Calu3 (cell line): ENCODE results near the gene PTPRN2. TPM values are rescaled to one million over a fixed set of nuclear protein-coding genes. Genes with fewer than 3 reads are reported as not detected.

Experiments used
- BruUV-seq: library from RNA; stranded (reverse); fragments of 400-500 nt; replicated peaks from 2 replicates; lab custom pipeline; 2021; lab: Mats Ljungman, UMichigan
- CTCF ChIA-PET: fragments of 300-600 bp; sonication (Branson Sonifier 250); formaldehyde crosslinking; loops from one replicate; lab custom pipeline; 2022; ENCODE audit warnings: antibody characterized with exemption; lab: Charles Lee
- DNase-seq: peaks from one replicate; pipeline ENCODE4 v3.0.0; 2022
- H3K27ac Mint-ChIP-seq: one replicate; pipeline ENCODE4 v1.8.0; 2022; ENCODE audit warnings: mixed read lengths; ENCODE audit not compliant: unreplicated experiment
- H3K27me3 Mint-ChIP-seq: one replicate; pipeline ENCODE4 v1.8.0; 2022; ENCODE audit warnings: mixed read lengths; ENCODE audit not compliant: unreplicated experiment
- H3K36me3 Mint-ChIP-seq: one replicate; pipeline ENCODE4 v1.8.0; 2022; ENCODE audit warnings: mild to moderate bottlenecking, moderate library complexity, mixed read lengths; ENCODE audit not compliant: insufficient read depth, unreplicated experiment
- H3K4me1 Mint-ChIP-seq: one replicate; pipeline ENCODE4 v1.8.0; 2022; ENCODE audit warnings: mild to moderate bottlenecking, low read depth, mixed read lengths; ENCODE audit not compliant: unreplicated experiment
- H3K4me3 Mint-ChIP-seq: one replicate; pipeline ENCODE4 v1.8.0; 2022; ENCODE audit warnings: mild to moderate bottlenecking, low read depth, moderate library complexity, mixed read lengths; ENCODE audit not compliant: unreplicated experiment
- H3K9me3 Mint-ChIP-seq: one replicate; pipeline ENCODE4 v1.8.0; 2022; ENCODE audit warnings: low read depth, mixed read lengths; ENCODE audit not compliant: unreplicated experiment
- intact Hi-C: fragments of 100-400 bp; cut with micrococcal nuclease; formaldehyde crosslinking; loops from one replicate; pipeline ENCODE4 v1.10.0; 2022; ENCODE audit not compliant: unreplicated experiment
- total RNA-seq: library from RNA; stranded (reverse); gene quantifications from 2 replicates; pipeline ENCODE4 v1.2.3, GENCODE V29; 2022
- TF ChIP-seq, protein P1 (sequence below): fragments of 200-600 bp; IDR thresholded peaks from one replicate; pipeline ENCODE4 v1.8.0; 2022; ENCODE audit warnings: antibody characterized with exemption; ENCODE audit not compliant: unreplicated experiment

Gene PTPRN2
- total RNA-seq, 1 experiment from 2014 or later = 2.0 TPM

DNA sequence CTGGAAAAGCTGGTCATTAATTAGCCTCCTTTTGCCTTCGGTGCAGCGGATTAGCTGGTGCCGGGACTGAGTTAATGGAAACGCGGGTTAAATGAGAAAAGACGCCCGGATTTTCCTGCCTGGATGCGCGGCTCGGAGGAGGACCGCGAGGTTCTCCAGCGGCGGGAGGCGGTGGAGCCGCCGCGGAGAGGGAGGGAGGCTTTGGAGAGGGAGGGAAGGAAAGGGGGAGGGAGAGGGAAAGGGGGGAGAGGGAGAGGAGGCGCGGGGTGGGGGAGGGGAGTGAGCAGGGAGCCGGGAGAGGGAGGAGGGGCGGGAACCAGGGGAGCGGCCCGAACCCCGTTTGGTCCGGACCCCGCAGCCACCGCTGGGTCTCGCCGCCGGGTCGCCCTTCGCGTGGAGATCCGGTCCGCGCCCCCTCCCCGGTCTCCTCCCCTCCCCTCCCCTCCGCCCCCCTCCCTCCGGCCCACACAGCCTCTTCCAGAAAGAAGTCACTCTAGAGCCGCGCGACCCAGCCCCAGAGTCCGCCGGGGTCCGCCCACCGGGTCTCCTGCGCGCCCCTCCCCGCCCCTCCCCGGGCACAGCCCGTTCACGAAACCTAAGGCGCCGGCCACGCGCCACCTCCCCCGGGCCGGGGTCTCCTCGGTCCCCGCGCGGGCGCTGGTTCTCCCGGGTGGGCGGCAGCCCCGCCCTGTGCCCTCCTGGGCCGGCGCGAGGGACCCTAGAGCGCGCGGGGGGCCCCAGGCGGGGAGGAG lies 903.3 kb downstream of the PTPRN2 start:
- no peak overlapping the region for H3K27ac Mint-ChIP-seq
- H3K27me3 Mint-ChIP-seq = no peaks in the 10 kb centered on the region
- no TSS peak for BruUV-seq
- TF ChIP-seq, protein P1, sequence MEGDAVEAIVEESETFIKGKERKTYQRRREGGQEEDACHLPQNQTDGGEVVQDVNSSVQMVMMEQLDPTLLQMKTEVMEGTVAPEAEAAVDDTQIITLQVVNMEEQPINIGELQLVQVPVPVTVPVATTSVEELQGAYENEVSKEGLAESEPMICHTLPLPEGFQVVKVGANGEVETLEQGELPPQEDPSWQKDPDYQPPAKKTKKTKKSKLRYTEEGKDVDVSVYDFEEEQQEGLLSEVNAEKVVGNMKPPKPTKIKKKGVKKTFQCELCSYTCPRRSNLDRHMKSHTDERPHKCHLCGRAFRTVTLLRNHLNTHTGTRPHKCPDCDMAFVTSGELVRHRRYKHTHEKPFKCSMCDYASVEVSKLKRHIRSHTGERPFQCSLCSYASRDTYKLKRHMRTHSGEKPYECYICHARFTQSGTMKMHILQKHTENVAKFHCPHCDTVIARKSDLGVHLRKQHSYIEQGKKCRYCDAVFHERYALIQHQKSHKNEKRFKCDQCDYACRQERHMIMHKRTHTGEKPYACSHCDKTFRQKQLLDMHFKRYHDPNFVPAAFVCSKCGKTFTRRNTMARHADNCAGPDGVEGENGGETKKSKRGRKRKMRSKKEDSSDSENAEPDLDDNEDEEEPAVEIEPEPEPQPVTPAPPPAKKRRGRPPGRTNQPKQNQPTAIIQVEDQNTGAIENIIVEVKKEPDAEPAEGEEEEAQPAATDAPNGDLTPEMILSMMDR = no peak
- H3K4me1 Mint-ChIP-seq = no peaks in the 10 kb centered on the region
- intact Hi-C loops = no loop called here
- no peaks in the 10 kb centered on the region for H3K9me3 Mint-ChIP-seq
- H3K36me3 Mint-ChIP-seq = no peaks in the 10 kb centered on the region
- H3K4me3 Mint-ChIP-seq = no peak overlapping the region
- DNase-seq = no peak
- CTCF ChIA-PET = no interaction called here

DNA sequence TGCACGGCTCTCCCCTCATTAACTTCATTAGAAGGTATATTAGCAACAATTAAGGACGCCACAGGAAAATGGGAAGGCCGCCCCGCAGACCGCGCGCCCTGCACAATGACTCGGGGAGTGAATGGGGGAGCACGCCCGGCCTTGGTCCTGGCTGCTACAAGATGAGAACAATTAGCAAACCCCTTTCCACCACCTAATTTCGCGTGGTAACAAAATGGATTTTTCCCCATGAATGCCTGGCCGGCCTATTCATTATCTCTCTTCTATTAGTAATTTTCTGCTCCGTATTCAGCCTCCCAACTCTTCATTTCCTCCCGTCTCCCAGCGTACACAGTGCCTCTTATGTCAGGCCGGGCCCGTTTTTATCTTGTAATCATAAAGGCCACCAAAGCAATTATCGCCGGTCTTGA lies 903.9 kb downstream of the PTPRN2 start:
- Mint-ChIP-seq H3K9me3 (no peaks in the 10 kb centered on the region), H3K4me1 (no peaks in the 10 kb centered on the region), H3K4me3 (no peak overlapping the region), H3K36me3 (no peaks in the 10 kb centered on the region), H3K27me3 (no peaks in the 10 kb centered on the region), H3K27ac (no peak overlapping the region)
- intact Hi-C loops = no loop called here
- no TSS peak for BruUV-seq
- TF ChIP-seq, protein P1 = no peak
- DNase-seq = no peak
- CTCF ChIA-PET = no interaction called here

DNA sequence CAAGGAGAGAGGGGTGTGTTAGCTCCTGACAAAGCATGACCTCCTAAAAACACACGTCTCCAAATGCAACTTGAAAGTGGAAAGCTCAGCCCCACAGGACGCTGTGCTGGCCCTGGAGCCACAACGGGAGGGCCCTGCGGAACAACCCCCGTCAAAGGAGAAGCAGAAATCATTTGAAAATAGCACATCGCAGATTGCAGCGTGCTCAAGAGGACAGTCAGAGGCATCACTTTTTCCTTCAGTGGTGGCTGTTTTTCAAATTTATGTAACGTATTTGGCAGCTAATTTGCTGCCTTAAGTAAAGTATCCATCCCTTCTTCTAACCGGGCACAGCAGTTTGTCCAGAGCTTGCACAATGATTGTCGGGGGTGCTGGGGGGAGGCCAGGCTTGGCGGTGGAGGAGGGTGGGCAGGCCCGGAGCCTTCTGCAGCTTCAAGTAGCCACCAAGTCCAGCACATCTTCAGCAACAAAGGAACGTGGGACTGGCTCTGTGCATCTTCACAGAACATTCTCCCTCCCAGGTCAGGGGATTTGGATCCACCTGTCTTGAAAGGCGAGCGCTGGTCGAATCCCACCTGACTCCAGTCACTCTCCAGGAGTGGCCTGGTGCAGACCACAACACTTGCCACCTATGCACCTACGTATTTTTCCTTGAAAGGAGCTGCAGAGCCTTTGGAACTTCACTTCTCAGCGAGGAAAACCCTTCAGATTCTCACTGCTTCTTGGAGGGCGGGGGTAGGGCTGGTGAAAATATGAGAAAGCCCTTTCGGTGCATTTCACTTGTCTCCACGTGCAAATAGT lies 904.5 kb downstream of the PTPRN2 start:
- Mint-ChIP-seq H3K4me3 (no peak overlapping the region), H3K27me3 (no peaks in the 10 kb centered on the region), H3K27ac (no peak overlapping the region), H3K9me3 (no peaks in the 10 kb centered on the region), H3K36me3 (no peaks in the 10 kb centered on the region), H3K4me1 (no peaks in the 10 kb centered on the region)
- BruUV-seq = no TSS peak
- TF ChIP-seq, protein P1 = no peak
- no peak for DNase-seq
- intact Hi-C loops = no loop called here
- CTCF ChIA-PET = no interaction called here

DNA sequence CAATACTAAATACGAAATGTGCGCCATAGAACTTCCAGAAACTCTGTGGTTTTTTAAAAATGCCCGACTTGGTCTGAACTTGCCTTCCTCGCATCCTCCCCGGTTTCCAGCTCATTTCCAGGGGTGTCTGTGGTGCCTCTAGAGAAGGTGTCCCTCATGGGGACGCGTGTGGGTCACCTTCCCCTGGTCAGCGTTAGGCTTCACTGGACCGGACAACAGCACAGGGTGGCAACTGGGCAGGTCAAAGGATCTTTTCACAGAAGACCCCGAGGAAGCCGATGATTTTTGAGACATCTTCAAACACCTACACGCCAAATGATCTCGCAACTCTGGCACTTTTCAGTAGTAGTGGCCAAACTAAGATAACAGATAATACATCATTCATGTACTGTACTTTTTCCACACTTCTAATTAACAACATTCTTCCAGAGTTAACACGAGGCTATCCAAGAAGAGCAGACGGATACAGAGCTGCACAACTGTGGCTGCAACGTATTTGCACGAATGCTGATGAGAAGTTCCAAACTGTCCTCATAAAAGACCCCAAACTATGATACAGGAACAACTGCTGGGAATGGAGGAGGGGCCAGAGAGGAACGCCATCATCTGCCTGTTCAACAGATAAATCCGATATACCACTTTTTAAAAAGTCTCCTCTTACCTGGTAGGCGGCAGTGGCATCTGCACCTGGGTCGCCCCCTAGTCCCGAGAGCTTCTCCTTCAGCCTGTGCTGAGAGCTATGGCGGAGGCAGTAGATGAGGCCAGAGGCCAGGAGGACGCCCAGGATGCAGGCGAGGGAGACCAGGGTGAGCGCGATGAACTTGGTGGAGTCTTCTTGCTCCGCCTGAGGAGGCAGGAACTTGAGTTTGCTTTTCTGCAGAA lies 905.3 kb downstream of the PTPRN2 start:
- DNase-seq = no peak
- Mint-ChIP-seq H3K4me1 (no peaks in the 10 kb centered on the region), H3K27ac (no peak overlapping the region), H3K36me3 (no peaks in the 10 kb centered on the region), H3K9me3 (no peaks in the 10 kb centered on the region), H3K27me3 (no peaks in the 10 kb centered on the region), H3K4me3 (no peak overlapping the region)
- intact Hi-C loops = no loop called here
- CTCF ChIA-PET = no interaction called here
- TF ChIP-seq, protein P1 = no peak
- BruUV-seq = no TSS peak
